Endothelial cell of umbilical vein (primary cell): ENCODE data around the gene SLC25A41.

ENCODE experiments used
- EZH2 ChIP-seq: IDR thresholded peaks from 2 replicates; pipeline ENCODE4 v1.6.1; 2012; ENCODE audit warnings: borderline replicate concordance, low read depth, mild to moderate bottlenecking, moderate library complexity, low read length, inconsistent platforms; ENCODE audit not compliant: severe bottlenecking
- POLR2A ChIP-seq: IDR thresholded peaks from 2 replicates; pipeline ENCODE4 v1.6.1; 2012; ENCODE audit warnings: low read depth, mild to moderate bottlenecking, control low read depth, low read length

- no peak for TF ChIP-seq POLR2A
- TF ChIP-seq EZH2: no peak
Measured at GRCh38 chr19:6378041-6378440, 55.5 kb downstream of the SLC25A41 start.
